CD4-positive, alpha-beta T cell treated with Interleukin-6 at 100 ng/mL for 8 hours (primary cell): ENCODE data around the gene PPP1R13B.
A peak's percentile ranks its signal among the peaks of the same experiment; 100 is the strongest.
"Not testable (repeated sequence)": the region's sequence is repeated elsewhere in the genome, so short reads cannot be mapped to it uniquely, and the experiment has no call there.

Experiments
- DNase-seq: peaks from one replicate; pipeline ENCODE4 v3.0.0-alpha.2; 2020; ENCODE audit warnings: mixed read lengths, low spot score

PPP1R13B gene

DNA sequence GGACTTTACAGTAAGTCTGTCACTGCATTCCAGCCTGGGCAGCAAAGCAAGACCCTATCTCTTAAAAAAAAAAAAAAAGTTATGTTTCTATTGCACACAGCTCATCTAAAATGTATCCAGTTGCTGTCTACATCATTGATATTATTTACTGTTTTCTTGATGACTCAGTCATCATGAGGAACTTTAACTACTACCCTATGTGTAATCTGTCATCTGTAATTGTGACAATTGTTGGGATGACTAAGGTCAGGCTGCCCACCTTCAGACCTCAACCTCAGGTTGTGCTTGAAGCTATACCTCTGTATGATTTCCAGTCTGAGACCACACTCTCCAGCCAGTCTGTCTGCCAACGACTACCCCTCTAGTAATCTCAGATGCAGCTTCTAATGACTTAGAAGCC lies 15.3 kb downstream of the PPP1R13B start:
- no peak for DNase-seq

- DNase-seq, result no peak
Observed at GRCh38 chr14:103830511-103831270, 16.7 kb downstream of the PPP1R13B start.

DNA sequence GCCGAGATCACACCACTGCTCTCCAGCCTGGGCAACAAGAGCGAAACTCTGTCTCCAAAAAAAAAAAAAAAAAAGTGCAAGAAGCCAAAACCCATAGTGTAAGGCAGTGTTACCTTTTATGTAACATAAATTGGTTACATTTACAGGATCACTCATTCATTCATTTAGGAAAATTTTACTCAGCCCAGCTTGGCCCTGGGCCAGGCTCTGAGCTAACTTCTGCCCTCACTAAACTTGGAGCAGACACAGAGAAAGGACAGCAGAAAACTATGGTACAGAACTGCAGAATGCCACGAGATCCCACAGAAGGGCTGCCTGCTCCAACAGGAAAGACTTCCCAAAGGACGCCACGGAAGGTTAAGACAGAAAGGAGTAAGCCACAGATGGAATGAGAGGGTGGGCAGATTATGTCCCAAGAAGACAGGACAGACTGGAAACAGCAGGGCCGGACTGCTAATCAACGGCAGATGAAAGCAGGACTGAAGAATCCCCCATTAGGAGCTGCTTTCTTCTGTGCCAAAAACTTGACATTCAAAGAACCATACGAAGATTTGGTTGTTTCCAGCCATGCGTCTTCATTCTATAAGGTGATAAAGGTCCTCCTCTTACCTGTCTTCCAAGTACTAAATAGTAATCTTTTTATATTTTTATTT lies 18.9 kb downstream of the PPP1R13B start:
- DNase-seq, result no peak

DNA sequence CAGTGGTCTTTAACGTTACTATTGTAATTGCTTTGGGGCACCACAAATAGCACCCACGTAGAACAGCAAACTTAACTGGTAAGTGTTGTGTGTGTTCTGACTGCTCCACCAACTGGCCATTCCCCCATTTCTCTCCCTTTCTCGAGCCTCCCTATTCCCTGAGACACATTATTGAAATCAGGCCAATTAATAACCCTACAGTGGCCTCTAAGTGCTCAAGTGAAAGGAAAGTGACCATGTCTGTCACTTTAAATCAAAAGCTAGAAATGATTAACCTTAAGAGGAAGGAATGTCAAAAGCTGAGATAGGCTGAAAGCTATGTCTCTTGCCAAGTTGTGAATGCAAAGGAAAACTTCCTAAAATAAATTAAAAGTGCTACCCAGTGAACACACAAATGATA lies 22.3 kb downstream of the PPP1R13B start:
- DNase-seq, result no peak

- DNase-seq, result no peak
Observed at GRCh38 chr14:103820908-103821307, 26.5 kb downstream of the PPP1R13B start.

DNA sequence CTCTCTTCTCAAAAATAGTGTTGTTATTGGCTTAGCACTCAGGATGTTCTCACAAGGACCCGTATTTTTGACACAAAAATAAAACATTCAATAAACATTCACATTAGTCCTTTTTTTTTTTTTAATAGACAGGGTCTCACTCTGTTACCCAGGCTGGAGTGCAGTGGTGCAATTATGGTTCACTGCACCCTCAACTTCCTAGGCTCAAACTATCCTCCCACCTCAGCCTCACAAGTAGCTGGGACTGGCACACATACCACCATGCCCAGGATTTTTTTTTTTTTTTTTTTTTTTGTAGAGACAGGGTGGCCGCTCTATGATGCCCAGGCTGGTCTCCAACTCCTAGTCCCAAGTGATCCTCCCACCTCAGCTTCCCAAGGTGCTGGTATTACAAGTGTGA lies 27.0 kb downstream of the PPP1R13B start:
- no peak for DNase-seq

GRCh38 chr14:103819503-103820307 lies 27.7 kb downstream of the PPP1R13B start:
- no peak for DNase-seq

GRCh38 chr14:103818870-103819269 lies 28.5 kb downstream of the PPP1R13B start:
- DNase-seq, result no peak

DNA sequence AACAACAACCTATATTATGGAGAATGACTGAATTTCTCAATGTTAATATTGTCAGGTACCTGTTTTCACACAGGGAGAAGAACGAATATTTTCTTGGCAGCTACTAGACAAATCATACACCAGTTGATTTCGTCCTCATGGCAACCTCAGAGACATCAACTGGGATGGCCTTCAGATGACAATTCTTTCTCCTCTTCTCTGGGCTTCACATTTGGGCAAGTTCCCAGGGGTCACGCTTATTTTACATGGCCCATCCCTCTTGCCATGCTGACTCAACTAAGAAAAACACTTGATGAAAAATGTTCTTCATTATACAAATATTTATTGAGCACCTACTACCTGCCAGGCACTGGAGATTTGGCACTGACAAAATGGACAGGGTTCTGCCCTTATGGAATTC lies 29.0 kb downstream of the PPP1R13B start:
- DNase-seq, result no peak

- DNase-seq, result no peak
Observed at GRCh38 chr14:103817595-103817994, 29.8 kb downstream of the PPP1R13B start.

- DNase-seq, result no peak
Observed at GRCh38 chr14:103816991-103817390, 30.4 kb downstream of the PPP1R13B start.

DNA sequence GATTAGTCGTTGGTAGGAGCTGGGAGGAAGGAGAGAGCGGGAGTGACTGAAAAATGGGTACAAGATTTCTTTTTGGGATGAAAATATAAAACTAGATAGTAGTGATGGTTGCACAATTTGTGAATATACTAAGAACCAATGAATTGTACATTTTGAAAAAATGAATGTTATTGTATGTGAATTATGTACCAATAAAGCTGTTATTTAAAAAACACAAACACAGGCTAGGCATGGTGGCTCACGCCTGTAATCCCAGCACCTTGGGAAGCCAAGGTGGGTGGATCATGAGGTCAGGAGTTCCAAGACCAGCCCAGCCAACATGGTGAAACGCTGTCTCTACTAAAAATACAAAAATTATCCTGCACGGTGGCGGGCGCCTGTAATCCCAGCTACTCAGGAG lies 32.1 kb downstream of the PPP1R13B start:
- DNase-seq, result no peak

- DNase-seq, result no peak
Observed at GRCh38 chr14:103811189-103811588, 36.2 kb downstream of the PPP1R13B start.

DNA sequence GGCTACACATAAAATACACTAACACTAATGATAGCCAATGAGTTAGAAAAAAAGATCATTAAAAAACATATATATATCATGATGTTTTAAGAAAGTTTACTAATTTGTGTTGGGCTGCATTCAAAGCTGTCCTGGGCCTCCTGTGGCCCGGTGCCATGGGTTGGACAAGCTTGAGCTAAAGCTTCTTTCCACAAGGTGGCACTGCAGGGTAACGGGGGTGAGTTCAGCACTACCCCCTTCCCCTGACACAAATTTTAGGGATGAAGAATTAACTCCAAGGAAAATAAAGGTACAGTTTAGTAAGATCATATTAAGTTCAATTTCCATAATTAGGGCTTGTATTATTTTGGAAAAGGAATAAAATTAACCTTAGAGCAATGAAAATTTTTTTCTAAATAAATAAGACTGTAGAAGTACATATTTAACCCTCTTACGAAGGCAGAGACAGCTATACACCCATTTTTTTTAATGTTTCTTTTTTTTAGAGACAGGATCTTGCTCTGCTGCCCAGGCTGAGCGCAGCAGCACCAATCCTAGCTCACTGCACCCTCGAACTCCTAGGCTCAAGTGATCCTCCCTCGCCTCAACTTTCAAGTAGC lies 38.9 kb downstream of the PPP1R13B start:
- DNase-seq, result peak; percentile 58

DNA sequence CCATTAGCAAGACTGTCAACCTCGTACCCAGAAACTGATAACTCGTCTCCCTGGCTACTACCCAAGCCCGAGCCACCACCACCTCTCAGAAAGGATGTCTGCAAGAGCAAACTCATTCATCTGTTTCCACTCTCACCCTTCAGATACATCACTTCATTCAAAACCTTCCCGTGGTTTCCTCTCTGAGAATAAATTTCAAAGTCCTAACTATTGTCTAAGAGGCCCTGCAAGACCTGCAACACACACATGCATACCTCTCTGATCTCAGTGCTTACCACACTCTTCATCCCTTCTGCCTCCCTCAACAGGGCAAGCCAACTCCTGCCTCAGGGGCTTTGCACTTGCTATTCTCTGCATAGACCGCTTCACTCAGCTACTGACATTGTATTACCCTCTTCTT lies 40.6 kb downstream of the PPP1R13B start:
- no peak for DNase-seq

DNA sequence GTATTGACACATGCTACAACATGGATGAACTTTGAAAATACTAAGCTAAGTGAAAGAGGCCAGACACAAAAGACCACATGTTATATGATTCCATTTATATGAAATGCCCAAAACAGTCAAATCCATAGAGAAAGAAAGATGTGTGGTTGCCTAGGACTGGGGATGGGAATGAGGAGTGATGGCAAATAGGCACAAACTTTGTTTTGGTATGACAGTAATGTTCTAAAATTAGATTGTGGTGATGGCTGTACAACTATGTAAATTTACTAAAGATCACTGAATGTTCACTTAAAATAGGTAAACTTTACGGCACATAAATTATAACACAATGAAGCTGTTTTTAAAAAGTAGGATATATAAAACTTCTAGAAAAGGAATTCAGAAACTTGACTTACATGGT lies 41.7 kb downstream of the PPP1R13B start:
- no peak for DNase-seq

- DNase-seq, result no peak
Observed at GRCh38 chr14:103803661-103804060, 43.7 kb downstream of the PPP1R13B start.

DNA sequence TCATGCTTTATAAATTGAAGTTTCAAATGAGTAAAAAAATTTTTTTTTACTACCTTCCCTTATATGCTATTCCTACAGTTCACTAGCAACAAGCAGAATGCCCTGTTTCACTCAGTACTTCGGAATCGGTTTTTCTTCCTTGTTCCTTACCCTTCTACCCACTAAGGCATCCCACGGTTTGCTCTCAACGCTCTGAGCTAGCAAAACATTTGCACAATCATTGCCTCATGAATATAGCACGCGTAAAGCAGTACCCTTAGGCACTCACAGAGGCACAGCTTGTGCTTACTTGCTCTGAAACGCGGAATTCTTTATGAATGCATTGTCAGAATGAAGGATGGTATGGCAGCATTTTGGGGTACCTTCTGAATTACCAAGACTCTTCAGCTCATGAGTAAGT lies 45.0 kb downstream of the PPP1R13B start:
- no peak for DNase-seq

DNA sequence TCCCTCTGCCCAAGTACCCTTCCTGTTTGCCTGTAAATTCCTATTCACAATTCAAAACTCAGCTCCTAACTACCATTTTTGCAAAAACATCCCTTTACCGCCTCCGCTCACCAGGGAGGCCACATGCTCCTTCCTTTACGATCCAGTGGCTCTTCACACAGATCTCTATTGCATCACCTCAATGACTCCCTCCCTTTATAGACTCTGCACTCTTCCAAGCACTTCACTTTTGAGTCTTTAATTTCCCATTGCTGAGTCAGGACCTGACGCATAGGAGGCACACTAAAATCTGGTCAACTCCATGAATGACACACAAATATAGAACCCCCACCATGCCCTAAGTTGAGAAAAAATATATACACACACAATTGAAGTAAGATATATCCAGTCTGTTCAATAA lies 45.9 kb downstream of the PPP1R13B start:
- DNase-seq, result no peak

- not testable (repeated sequence) for DNase-seq
Observed at GRCh38 chr14:103793192-103793591, 54.2 kb downstream of the PPP1R13B start.

- no peak for DNase-seq
Observed at GRCh38 chr14:103788086-103788485, 59.3 kb downstream of the PPP1R13B start.

DNA sequence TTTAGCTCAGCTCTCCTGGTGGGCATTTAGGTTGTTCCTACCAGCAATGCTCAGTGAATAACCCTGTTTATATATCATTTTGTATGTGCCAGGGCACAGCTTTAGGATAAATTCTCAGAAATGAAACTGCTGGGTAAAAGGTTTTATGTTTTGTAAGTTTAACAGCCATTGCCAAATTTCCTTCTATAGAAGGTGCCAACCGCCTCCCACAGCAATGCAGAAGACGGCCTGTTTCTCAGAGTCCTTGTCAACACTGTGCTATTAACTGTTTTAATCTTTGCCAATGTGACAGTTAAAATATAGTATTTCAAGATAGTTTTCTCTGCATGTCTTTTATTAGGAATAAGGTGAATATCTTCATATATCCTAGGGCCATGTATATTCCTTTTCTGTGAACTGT lies 65.0 kb downstream of the PPP1R13B start:
- DNase-seq, result no peak

GRCh38 chr14:103776319-103776718 lies 71.1 kb downstream of the PPP1R13B start:
- DNase-seq, result not testable (repeated sequence)
